Measurements from ENCODE around the gene RPS6KA6.

DNA sequence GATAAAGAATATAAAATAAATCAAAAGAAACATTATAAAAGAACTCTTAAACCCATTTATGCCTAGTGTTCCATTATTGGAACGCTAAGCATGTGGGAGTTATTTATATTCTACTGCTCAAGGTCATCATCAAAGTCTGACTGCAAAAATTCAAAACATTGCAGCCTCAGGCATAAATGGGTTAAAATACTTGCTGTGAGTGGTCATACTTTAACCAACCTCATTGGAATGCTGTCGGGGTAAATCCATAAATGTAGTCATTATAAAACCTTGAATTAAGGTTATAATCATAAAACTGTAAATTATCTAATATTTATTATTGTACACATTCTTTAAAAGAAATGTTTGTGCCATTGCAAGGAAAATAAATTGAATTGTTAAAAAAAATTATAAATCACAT lies 55.0 kb downstream of the RPS6KA6 start:
- TF ChIP-seq, protein P1, sequence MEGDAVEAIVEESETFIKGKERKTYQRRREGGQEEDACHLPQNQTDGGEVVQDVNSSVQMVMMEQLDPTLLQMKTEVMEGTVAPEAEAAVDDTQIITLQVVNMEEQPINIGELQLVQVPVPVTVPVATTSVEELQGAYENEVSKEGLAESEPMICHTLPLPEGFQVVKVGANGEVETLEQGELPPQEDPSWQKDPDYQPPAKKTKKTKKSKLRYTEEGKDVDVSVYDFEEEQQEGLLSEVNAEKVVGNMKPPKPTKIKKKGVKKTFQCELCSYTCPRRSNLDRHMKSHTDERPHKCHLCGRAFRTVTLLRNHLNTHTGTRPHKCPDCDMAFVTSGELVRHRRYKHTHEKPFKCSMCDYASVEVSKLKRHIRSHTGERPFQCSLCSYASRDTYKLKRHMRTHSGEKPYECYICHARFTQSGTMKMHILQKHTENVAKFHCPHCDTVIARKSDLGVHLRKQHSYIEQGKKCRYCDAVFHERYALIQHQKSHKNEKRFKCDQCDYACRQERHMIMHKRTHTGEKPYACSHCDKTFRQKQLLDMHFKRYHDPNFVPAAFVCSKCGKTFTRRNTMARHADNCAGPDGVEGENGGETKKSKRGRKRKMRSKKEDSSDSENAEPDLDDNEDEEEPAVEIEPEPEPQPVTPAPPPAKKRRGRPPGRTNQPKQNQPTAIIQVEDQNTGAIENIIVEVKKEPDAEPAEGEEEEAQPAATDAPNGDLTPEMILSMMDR (optimal IDR thresholded peaks at IDR 0.05 in 1 of 3, IDR thresholded peaks at IDR 0.05 in 1 of 3, conservative IDR thresholded peaks at IDR 0.05 in 1 of 3; ENCODE audit: extremely low read depth in 1 of 3, insufficient read depth in 2 of 3, low read length in 3 of 3), result no peak
- TF ChIP-seq EZH2 (IDR thresholded peaks at IDR 0.05; ENCODE audit: low read length), result no peak

All from keratinocyte (primary cell).